ENCODE data around the gene CLSTN2.
A peak's percentile ranks its signal among the peaks of the same experiment; 100 is the strongest.

CLSTN2 gene

DNA sequence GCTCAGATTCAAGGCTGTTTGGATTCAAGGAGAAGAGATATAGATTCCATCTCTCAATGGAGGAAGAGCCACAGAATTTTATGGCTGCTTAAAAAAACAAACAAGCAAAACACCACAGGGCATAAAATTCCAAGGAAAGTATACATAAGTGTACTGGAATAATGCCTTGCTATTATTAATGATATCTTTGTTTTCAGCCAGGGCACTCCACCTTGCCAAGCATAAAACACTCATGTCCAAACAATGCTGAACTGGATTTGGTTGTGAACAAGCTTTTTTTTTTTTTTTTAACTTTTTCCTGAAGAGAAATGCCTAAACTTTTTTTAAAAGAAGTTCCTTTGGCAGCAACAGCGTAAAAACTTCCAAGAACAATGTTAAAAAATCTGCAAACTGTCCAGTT, 4.8 kb upstream of the CLSTN2 start:
- no peak overlapping the region for H4K91ac ChIP-seq (ENCODE audit: low read depth, low read length, poor library complexity)
- H3K27ac ChIP-seq (replicated peaks; ENCODE audit: low read length), result no peak overlapping the region

DNA sequence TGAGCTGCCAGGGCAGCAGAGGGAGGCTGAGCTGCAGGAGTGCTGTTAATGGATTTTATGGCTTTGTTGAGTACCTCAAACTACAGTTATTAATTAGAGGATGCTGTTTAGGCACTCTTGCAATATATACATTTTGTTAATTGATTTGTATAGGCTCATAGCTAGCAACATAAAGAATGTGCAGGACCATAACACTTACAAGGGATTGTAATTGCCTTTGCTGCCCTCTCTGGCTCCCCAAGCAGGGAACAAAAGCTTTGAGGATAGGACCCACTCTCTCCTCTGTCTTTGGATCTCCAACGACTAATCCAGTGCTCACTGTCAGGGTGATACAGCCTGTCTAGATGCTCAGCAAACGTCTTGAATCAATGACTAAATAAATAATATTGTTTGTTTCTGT, 1.2 kb upstream of the CLSTN2 start:
- WGBS, 2 donors (ENCODE audit: extremely low coverage in 2 of 2, insufficient read length in 2 of 2, insufficient replicate concordance in 1 of 2), result no CpG with 5 or more reads among the region's 2 CpGs
- Histone ChIP-seq H3K4ac (ENCODE audit: low read length) (no peak overlapping the region), H3K27me3 (ENCODE audit: control insufficient read depth in 3 of 3, insufficient read depth in 3 of 3, low read depth in 1 of 3, low read length in 3 of 3) (peaks cover 8 to 46% (median 21%) of the 10 kb centered on the region in 3 experiments), H2BK12ac (ENCODE audit: low read length) (no peak overlapping the region), H3K4me1 (ENCODE audit: control insufficient read depth in 2 of 2, insufficient read depth in 1 of 2, low read depth in 1 of 2, low read length in 2 of 2) (peaks cover 7 to 8% of the 10 kb centered on the region in 2 donors), H2BK15ac (ENCODE audit: low read length) (no peak overlapping the region), H2AFZ (ENCODE audit: low read length) (no peak overlapping the region), H2AK5ac (ENCODE audit: low read depth, low read length) (no peak overlapping the region), H2BK120ac (ENCODE audit: low read depth, low read length) (no peak overlapping the region), H3K18ac (ENCODE audit: low read length) (no peak overlapping the region), H3K4me2 (ENCODE audit: insufficient read depth, low read length, poor library complexity, severe bottlenecking) (no peak overlapping the region), H3K4me3 (ENCODE audit: low read length in 2 of 2) (no peak overlapping the region), H3K79me1 (ENCODE audit: low read depth, low read length) (no peaks in the 10 kb centered on the region), H3K9me3 (replicated peaks in 1 of 2; ENCODE audit: control insufficient read depth in 2 of 2, insufficient read depth in 1 of 2, low read depth in 1 of 2, low read length in 2 of 2) (peaks cover 0 to 2% of the 10 kb centered on the region in 2 donors), H4K8ac (ENCODE audit: low read depth, low read length) (no peak overlapping the region), H2BK5ac (ENCODE audit: low read length) (no peak overlapping the region), H4K91ac (ENCODE audit: low read depth, low read length, poor library complexity) (no peak overlapping the region), H3K36me3 (replicated peaks in 1 of 2; ENCODE audit: control insufficient read depth in 2 of 2, insufficient read depth in 2 of 2, low read length in 2 of 2) (no peaks in the 10 kb centered on the region), H3K9ac (ENCODE audit: low read depth, low read length, poor library complexity) (no peak overlapping the region), H3K23ac (ENCODE audit: low read depth, low read length, poor library complexity) (no peak overlapping the region), H3K27ac (replicated peaks; ENCODE audit: low read length) (no peak overlapping the region), H3K14ac (ENCODE audit: low read length) (no peak overlapping the region)
- DNase-seq (ENCODE audit: low spot score), result no peak

More for the DNA sequence above, 4.8 kb upstream of the CLSTN2 start:
- no peak overlapping the region for H2BK120ac ChIP-seq (ENCODE audit: low read depth, low read length)
- no peak overlapping the region for H3K14ac ChIP-seq (ENCODE audit: low read length)
- no peaks in the 10 kb centered on the region for H3K79me1 ChIP-seq (ENCODE audit: low read depth, low read length)
- no peak overlapping the region for H2BK12ac ChIP-seq (ENCODE audit: low read length)
- H3K18ac ChIP-seq (ENCODE audit: low read length), result no peak overlapping the region
- H2AFZ ChIP-seq (ENCODE audit: low read length), result no peak overlapping the region
- H3K4me1 ChIP-seq (ENCODE audit: control insufficient read depth in 2 of 2, insufficient read depth in 1 of 2, low read depth in 1 of 2, low read length in 2 of 2), result peaks cover 0 to 2% of the 10 kb centered on the region in 2 donors
- H3K4me2 ChIP-seq (ENCODE audit: insufficient read depth, low read length, poor library complexity, severe bottlenecking), result no peak overlapping the region
- H3K27me3 ChIP-seq (ENCODE audit: control insufficient read depth in 3 of 3, insufficient read depth in 3 of 3, low read depth in 1 of 3, low read length in 3 of 3), result peaks cover 0 to 29% (median 2%) of the 10 kb centered on the region in 3 experiments
- H2AK5ac ChIP-seq (ENCODE audit: low read depth, low read length), result no peak overlapping the region
- WGBS, 2 donors (ENCODE audit: extremely low coverage in 2 of 2, insufficient read length in 2 of 2, insufficient replicate concordance in 1 of 2), result no CpG with 5 or more reads among the region's 1 CpG
- no peak for DNase-seq (ENCODE audit: low spot score)
- H4K8ac ChIP-seq (ENCODE audit: low read depth, low read length), result no peak overlapping the region
- no peak overlapping the region for H3K23ac ChIP-seq (ENCODE audit: low read depth, low read length, poor library complexity)
- no peak overlapping the region for H3K9ac ChIP-seq (ENCODE audit: low read depth, low read length, poor library complexity)
- peaks cover 0 to 2% of the 10 kb centered on the region in 2 donors for H3K9me3 ChIP-seq (replicated peaks in 1 of 2; ENCODE audit: control insufficient read depth in 2 of 2, insufficient read depth in 1 of 2, low read depth in 1 of 2, low read length in 2 of 2)
- H3K4ac ChIP-seq (ENCODE audit: low read length), result no peak overlapping the region
- no peak overlapping the region for H2BK5ac ChIP-seq (ENCODE audit: low read length)
- H2BK15ac ChIP-seq (ENCODE audit: low read length), result no peak overlapping the region
- no peaks in the 10 kb centered on the region for H3K36me3 ChIP-seq (replicated peaks in 1 of 2; ENCODE audit: control insufficient read depth in 2 of 2, insufficient read depth in 2 of 2, low read length in 2 of 2)
- no peak overlapping the region for H3K4me3 ChIP-seq (ENCODE audit: low read length in 2 of 2)

DNA sequence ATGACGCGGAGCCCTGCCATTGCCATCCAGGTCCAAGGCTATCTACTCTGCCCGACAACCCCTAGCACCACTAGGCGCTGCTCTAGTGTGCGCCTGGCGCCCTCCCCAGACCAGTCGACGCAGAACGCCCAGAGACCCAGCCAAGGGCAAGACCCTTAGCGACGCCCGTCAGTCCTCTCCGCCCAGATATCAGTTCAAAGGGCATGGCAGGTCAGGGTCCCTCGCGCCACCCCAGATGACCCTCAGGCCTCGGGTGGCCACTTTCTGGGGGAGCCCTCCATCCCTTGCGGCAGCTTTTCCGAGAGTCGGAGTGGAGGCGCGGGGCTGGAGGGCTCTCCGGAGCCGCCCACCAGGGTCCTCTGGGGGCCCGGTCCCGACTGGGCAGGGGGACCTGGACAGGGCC, 371 bp upstream of the CLSTN2 start:
- no peak overlapping the region for H3K27ac ChIP-seq (replicated peaks; ENCODE audit: low read length)
- WGBS, 2 donors (ENCODE audit: extremely low coverage in 2 of 2, insufficient read length in 2 of 2, insufficient replicate concordance in 1 of 2), result no CpG with 5 or more reads among the region's 25 CpGs
- DNase-seq (ENCODE audit: low spot score), result peak; percentile 57

DNA sequence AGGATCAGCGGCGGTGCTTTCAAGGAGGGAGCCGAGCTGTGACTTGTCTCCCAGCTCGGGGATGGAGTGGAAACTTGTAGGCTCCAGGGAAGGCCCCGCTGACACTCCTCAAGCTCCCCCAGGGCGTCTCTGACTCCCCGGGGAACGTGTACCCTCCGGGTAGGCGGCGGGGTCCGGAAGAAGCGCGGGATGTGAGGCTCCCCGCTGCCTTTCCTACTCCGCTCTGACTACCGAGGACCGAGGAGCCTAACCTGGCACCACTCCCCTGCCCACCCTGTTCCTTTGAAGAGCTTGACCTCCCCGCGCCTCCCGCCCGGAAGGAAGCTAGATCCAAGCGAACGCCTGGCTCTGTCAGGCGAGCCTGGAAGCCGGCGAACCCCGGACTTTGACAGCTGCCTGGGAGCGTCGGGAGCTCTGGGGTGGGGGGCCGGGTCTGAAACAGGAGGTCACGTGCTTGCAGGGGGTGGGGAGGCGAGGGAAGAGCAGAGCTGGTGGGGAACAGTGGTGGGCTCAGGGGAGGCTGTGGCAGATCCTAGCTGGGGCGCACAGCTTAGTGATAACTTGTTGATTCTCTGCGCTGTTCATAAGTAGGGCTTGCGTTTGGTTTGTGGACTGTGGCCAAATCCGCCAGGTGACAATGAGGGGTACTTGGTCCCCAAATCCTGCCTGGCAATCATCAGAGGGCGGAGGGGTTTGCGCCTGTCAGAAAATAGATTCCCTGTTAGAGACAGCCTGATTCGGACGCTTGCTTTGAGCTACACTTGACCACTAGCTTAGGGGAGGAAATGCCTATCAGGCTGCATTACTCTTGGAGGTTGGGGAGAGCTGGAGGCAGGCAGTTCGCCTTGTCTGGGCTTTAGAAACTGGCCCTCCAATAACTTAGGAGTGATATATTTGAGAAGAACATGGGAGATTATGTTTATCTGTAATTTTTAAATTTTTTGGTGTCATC, 1.2 kb downstream of the CLSTN2 start:
- Histone ChIP-seq H2BK5ac (ENCODE audit: low read length) (no peak overlapping the region), H3K4me2 (ENCODE audit: insufficient read depth, low read length, poor library complexity, severe bottlenecking) (peak overlapping the region; percentile 98), H4K8ac (ENCODE audit: low read depth, low read length) (no peak overlapping the region), H3K4ac (ENCODE audit: low read length) (no peak overlapping the region), H3K18ac (ENCODE audit: low read length) (peak overlapping the region; percentile 69), H2BK15ac (ENCODE audit: low read length) (no peak overlapping the region), H4K91ac (ENCODE audit: low read depth, low read length, poor library complexity) (no peak overlapping the region), H3K27ac (replicated peaks; ENCODE audit: low read length) (no peak overlapping the region), H3K79me1 (ENCODE audit: low read depth, low read length) (no peaks in the 10 kb centered on the region), H3K4me3 (ENCODE audit: low read length in 2 of 2) (peak overlapping the region; percentile 34 to 81), H2AFZ (ENCODE audit: low read length) (peak overlapping the region; percentile 90), H3K9ac (ENCODE audit: low read depth, low read length, poor library complexity) (peak overlapping the region; percentile 51), H3K9me3 (replicated peaks in 1 of 2; ENCODE audit: control insufficient read depth in 2 of 2, insufficient read depth in 1 of 2, low read depth in 1 of 2, low read length in 2 of 2) (peaks cover 0 to 2% of the 10 kb centered on the region in 2 donors), H2BK12ac (ENCODE audit: low read length) (no peak overlapping the region), H3K4me1 (ENCODE audit: control insufficient read depth in 2 of 2, insufficient read depth in 1 of 2, low read depth in 1 of 2, low read length in 2 of 2) (peaks cover 7 to 8% of the 10 kb centered on the region in 2 donors), H2AK5ac (ENCODE audit: low read depth, low read length) (no peak overlapping the region), H3K23ac (ENCODE audit: low read depth, low read length, poor library complexity) (peak overlapping the region; percentile 75), H3K36me3 (replicated peaks in 1 of 2; ENCODE audit: control insufficient read depth in 2 of 2, insufficient read depth in 2 of 2, low read length in 2 of 2) (no peaks in the 10 kb centered on the region), H3K14ac (ENCODE audit: low read length) (peak overlapping the region; percentile 39), H2BK120ac (ENCODE audit: low read depth, low read length) (no peak overlapping the region), H3K27me3 (ENCODE audit: control insufficient read depth in 3 of 3, insufficient read depth in 3 of 3, low read depth in 1 of 3, low read length in 3 of 3) (peaks cover 8 to 49% (median 21%) of the 10 kb centered on the region in 3 experiments)
- no CpG with 5 or more reads among the region's 42 CpGs for WGBS, 2 donors (ENCODE audit: extremely low coverage in 2 of 2, insufficient read length in 2 of 2, insufficient replicate concordance in 1 of 2)
- DNase-seq (ENCODE audit: low spot score), result peak; percentile 30

More for the DNA sequence above, 371 bp upstream of the CLSTN2 start:
- H3K23ac ChIP-seq (ENCODE audit: low read depth, low read length, poor library complexity), result peak overlapping the region; percentile 27
- no peak overlapping the region for H2BK120ac ChIP-seq (ENCODE audit: low read depth, low read length)
- no peak overlapping the region for H2AK5ac ChIP-seq (ENCODE audit: low read depth, low read length)
- H2AFZ ChIP-seq (ENCODE audit: low read length), result peak overlapping the region; percentile 90
- H3K4me1 ChIP-seq (ENCODE audit: control insufficient read depth in 2 of 2, insufficient read depth in 1 of 2, low read depth in 1 of 2, low read length in 2 of 2), result peaks cover 7 to 8% of the 10 kb centered on the region in 2 donors
- H3K4me3 ChIP-seq (ENCODE audit: low read length in 2 of 2), result peak overlapping the region; percentile 34 to 81
- no peaks in the 10 kb centered on the region for H3K79me1 ChIP-seq (ENCODE audit: low read depth, low read length)
- H2BK5ac ChIP-seq (ENCODE audit: low read length), result no peak overlapping the region
- no peak overlapping the region for H2BK12ac ChIP-seq (ENCODE audit: low read length)
- no peak overlapping the region for H3K4ac ChIP-seq (ENCODE audit: low read length)
- H4K91ac ChIP-seq (ENCODE audit: low read depth, low read length, poor library complexity), result no peak overlapping the region
- H3K9me3 ChIP-seq (replicated peaks in 1 of 2; ENCODE audit: control insufficient read depth in 2 of 2, insufficient read depth in 1 of 2, low read depth in 1 of 2, low read length in 2 of 2), result peaks cover 0 to 2% of the 10 kb centered on the region in 2 donors
- H4K8ac ChIP-seq (ENCODE audit: low read depth, low read length), result no peak overlapping the region
- no peak overlapping the region for H3K14ac ChIP-seq (ENCODE audit: low read length)
- H3K4me2 ChIP-seq (ENCODE audit: insufficient read depth, low read length, poor library complexity, severe bottlenecking), result peak overlapping the region; percentile 98
- peaks cover 8 to 49% (median 21%) of the 10 kb centered on the region in 3 experiments for H3K27me3 ChIP-seq (ENCODE audit: control insufficient read depth in 3 of 3, insufficient read depth in 3 of 3, low read depth in 1 of 3, low read length in 3 of 3)
- H3K9ac ChIP-seq (ENCODE audit: low read depth, low read length, poor library complexity), result peak overlapping the region; percentile 86
- H2BK15ac ChIP-seq (ENCODE audit: low read length), result no peak overlapping the region
- H3K36me3 ChIP-seq (replicated peaks in 1 of 2; ENCODE audit: control insufficient read depth in 2 of 2, insufficient read depth in 2 of 2, low read length in 2 of 2), result no peaks in the 10 kb centered on the region
- peak overlapping the region; percentile 62 for H3K18ac ChIP-seq (ENCODE audit: low read length)

Data from neuronal stem cell (in vitro differentiated cells).